ENCODE measurements around the gene PCSK2. TPM values are rescaled to one million over a fixed set of nuclear protein-coding genes. Genes with fewer than 3 reads are reported as not detected.
A peak's percentile ranks its signal among the peaks of the same experiment; 100 is the strongest.

The PCSK2 gene
- total RNA-seq, 1 experiment from 2014 or later = not detected

DNA sequence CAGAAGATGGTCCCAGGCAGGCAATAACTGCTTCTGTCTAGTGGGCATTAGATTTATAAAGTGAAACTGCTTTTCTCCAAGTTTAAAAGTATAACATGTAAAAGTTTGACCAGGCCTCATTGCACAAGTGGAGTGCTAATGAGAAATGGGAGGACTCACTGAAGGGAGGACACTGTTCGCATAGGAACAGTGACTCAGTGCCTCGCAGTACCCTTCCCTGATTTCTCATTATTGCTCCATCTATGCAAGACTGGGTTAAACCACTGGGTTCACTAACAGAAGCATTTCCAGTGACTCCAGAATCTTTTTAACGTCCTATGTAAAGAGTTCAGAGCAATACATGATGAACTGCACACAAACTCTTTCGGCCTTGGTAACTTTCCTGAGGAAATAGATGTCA is 79.6 kb downstream of the PCSK2 start:
- no peaks in the 10 kb centered on the region for H3K36me3 Mint-ChIP-seq (ENCODE audit: insufficient read depth, unreplicated experiment)
- TF ChIP-seq, protein P1, sequence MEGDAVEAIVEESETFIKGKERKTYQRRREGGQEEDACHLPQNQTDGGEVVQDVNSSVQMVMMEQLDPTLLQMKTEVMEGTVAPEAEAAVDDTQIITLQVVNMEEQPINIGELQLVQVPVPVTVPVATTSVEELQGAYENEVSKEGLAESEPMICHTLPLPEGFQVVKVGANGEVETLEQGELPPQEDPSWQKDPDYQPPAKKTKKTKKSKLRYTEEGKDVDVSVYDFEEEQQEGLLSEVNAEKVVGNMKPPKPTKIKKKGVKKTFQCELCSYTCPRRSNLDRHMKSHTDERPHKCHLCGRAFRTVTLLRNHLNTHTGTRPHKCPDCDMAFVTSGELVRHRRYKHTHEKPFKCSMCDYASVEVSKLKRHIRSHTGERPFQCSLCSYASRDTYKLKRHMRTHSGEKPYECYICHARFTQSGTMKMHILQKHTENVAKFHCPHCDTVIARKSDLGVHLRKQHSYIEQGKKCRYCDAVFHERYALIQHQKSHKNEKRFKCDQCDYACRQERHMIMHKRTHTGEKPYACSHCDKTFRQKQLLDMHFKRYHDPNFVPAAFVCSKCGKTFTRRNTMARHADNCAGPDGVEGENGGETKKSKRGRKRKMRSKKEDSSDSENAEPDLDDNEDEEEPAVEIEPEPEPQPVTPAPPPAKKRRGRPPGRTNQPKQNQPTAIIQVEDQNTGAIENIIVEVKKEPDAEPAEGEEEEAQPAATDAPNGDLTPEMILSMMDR (IDR thresholded peaks at IDR 0.05; ENCODE audit: insufficient read depth in 1 of 2, low read depth in 1 of 2, low read length in 1 of 2, severe bottlenecking in 1 of 2, unreplicated experiment in 1 of 2) = no peak
- H3K4me3 Mint-ChIP-seq (ENCODE audit: unreplicated experiment) = no peak overlapping the region
- ChIA-PET POLR2A (no interaction called here), CTCF (interaction anchor here (0.7 kb wide), 1 partner anchor 1372 kb away, joined by 3 read pairs; no protein-coding TSS in a partner anchor)
- Histone ChIP-seq H3K4me3 (ENCODE audit: low read depth, low read length) (no peak overlapping the region), H3K36me3 (ENCODE audit: control insufficient read depth, insufficient read depth, low read length) (no peaks in the 10 kb centered on the region), H3K27me3 (replicated peaks; ENCODE audit: control insufficient read depth, insufficient read depth, low read length) (peaks cover 1% of the 10 kb centered on the region; the same call in 1 of the 2 replicates), H3K4me1 (no peaks in the 10 kb centered on the region), H3K9me3 (no peaks in the 10 kb centered on the region)
- DNase-seq = no peak
- BruUV-seq (replicated peaks) = no TSS peak
- peaks cover 20% of the 10 kb centered on the region for H3K9me3 Mint-ChIP-seq (ENCODE audit: unreplicated experiment)
- no peaks in the 10 kb centered on the region for H3K4me1 Mint-ChIP-seq (ENCODE audit: low read depth, unreplicated experiment)
- intact Hi-C loops (cut with micrococcal nuclease; ENCODE audit: unreplicated experiment) = no loop called here
- H3K27ac Mint-ChIP-seq (ENCODE audit: unreplicated experiment) = no peak overlapping the region
- peaks cover 15% of the 10 kb centered on the region for H3K27me3 Mint-ChIP-seq (ENCODE audit: insufficient read depth, unreplicated experiment)

DNA sequence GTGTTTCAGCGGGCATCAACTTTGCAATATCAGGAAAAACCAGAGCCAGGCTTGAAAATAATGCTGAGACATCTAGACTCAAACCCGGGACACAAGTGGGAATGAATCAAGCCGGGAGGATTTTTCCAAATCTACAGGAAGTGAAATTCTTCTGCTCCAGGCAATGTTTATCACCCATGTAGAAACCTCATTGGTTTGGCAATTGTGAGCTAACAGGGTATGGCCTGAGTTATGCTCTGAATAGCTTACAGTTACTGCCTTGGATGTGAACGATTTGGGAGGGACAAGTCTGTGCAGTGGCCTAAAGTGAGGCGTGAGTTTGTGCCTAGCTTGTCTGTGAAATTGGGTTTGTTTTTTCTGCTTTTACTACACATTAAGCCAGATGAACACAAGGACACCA is 87.4 kb downstream of the PCSK2 start:
- DNase-seq = no peak
- intact Hi-C loops (cut with micrococcal nuclease; ENCODE audit: unreplicated experiment) = no loop called here
- no peaks in the 10 kb centered on the region for H3K36me3 ChIP-seq (ENCODE audit: control insufficient read depth, insufficient read depth, low read length)
- CTCF ChIA-PET = no interaction called here
- no peaks in the 10 kb centered on the region for H3K9me3 ChIP-seq
- no peak overlapping the region for H3K4me3 ChIP-seq (ENCODE audit: low read depth, low read length)
- POLR2A ChIA-PET = no interaction called here
- Mint-ChIP-seq H3K27me3 (ENCODE audit: insufficient read depth, unreplicated experiment) (peaks cover 20% of the 10 kb centered on the region), H3K36me3 (ENCODE audit: insufficient read depth, unreplicated experiment) (no peaks in the 10 kb centered on the region), H3K27ac (ENCODE audit: unreplicated experiment) (no peak overlapping the region), H3K4me3 (ENCODE audit: unreplicated experiment) (no peak overlapping the region), H3K4me1 (ENCODE audit: low read depth, unreplicated experiment) (no peaks in the 10 kb centered on the region), H3K9me3 (ENCODE audit: unreplicated experiment) (no peaks in the 10 kb centered on the region)
- no peaks in the 10 kb centered on the region for H3K27me3 ChIP-seq (replicated peaks; ENCODE audit: control insufficient read depth, insufficient read depth, low read length)
- TF ChIP-seq, protein P1 (IDR thresholded peaks at IDR 0.05; ENCODE audit: insufficient read depth in 1 of 2, low read depth in 1 of 2, low read length in 1 of 2, severe bottlenecking in 1 of 2, unreplicated experiment in 1 of 2) = no peak
- no TSS peak for BruUV-seq (replicated peaks)
- no peaks in the 10 kb centered on the region for H3K4me1 ChIP-seq

DNA sequence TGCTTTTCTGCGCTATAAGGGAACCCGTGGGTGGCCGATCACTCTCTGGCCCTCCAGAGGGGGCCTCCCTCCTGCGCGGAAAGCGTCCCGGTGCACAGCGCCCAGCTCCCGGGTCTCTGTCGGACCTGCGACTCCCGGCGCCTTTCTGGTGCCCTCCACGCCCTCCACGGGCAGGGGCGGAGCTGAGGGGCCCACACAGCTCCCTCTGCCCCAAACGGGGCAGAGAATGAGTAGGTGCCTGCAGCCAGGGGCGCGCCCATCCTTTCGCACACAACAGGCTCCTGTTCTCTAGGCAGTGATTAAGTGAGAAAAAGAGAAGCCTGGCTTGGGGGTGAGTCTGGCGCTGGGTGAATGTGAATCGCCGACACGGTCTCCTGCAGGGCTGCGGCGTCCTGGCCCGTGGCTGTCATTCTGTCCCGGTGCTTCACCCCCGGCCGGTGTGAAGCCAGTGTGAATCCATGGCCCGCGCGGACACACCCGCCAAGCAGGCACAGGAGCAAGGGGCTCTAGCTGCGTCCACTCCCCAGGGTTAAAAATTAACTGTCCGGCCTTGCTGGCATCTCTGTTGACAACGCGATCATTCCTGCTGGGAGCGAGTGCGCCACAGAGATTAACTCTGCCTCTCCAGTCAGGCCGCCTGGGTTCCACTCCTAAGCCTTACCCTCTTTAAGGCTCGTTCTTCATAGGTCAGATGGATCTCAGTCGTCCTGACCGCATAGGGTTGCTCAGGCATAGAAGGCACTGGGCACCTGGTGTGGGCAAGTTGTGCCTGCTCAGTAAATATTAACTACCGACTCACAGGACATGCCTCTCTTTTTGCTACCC is 88.8 kb downstream of the PCSK2 start:
- POLR2A ChIA-PET = no interaction called here

More for the DNA sequence above, 88.8 kb downstream of the PCSK2 start:
- peak; percentile 26 to 38 for DNase-seq
- no peaks in the 10 kb centered on the region for H3K9me3 ChIP-seq
- H3K4me3 ChIP-seq (ENCODE audit: low read depth, low read length) = no peak overlapping the region; the same call in 1 of the 2 replicates
- no peaks in the 10 kb centered on the region for H3K27me3 ChIP-seq (replicated peaks; ENCODE audit: control insufficient read depth, insufficient read depth, low read length)
- no peaks in the 10 kb centered on the region for H3K4me1 ChIP-seq
- BruUV-seq (replicated peaks) = no TSS peak
- H3K27ac Mint-ChIP-seq (ENCODE audit: unreplicated experiment) = no peak overlapping the region
- H3K9me3 Mint-ChIP-seq (ENCODE audit: unreplicated experiment) = no peaks in the 10 kb centered on the region
- H3K36me3 ChIP-seq (ENCODE audit: control insufficient read depth, insufficient read depth, low read length) = no peaks in the 10 kb centered on the region
- no peaks in the 10 kb centered on the region for H3K4me1 Mint-ChIP-seq (ENCODE audit: low read depth, unreplicated experiment)
- TF ChIP-seq, protein P1 (IDR thresholded peaks at IDR 0.05; ENCODE audit: insufficient read depth in 1 of 2, low read depth in 1 of 2, low read length in 1 of 2, severe bottlenecking in 1 of 2, unreplicated experiment in 1 of 2) = no peak
- H3K4me3 Mint-ChIP-seq (ENCODE audit: unreplicated experiment) = peak overlapping the region; percentile 36
- intact Hi-C loops (cut with micrococcal nuclease; ENCODE audit: unreplicated experiment) = no loop called here
- H3K36me3 Mint-ChIP-seq (ENCODE audit: insufficient read depth, unreplicated experiment) = no peaks in the 10 kb centered on the region
- peaks cover 23% of the 10 kb centered on the region for H3K27me3 Mint-ChIP-seq (ENCODE audit: insufficient read depth, unreplicated experiment)
- CTCF ChIA-PET = no interaction called here
